Spleen (tissue), 11 donors: ENCODE results near the gene SHISA6. TPM values are rescaled to one million over a fixed set of nuclear protein-coding genes. Genes with fewer than 3 reads are reported as not detected.

Experiments
- DNase-seq: peaks from one replicate; pipeline ENCODE4 v3.0.0-alpha.2; 2020
- H3K27ac ChIP-seq, 8 donors: fragments of 200-600 bp; sonication (generic) in 7 of 8; 1 replicate in 4 of 8; 2 replicates in 4 of 8; pipeline versions ENCODE4 v1.5.0 to v1.8.0; 2016 to 2021; ENCODE audit warnings: inconsistent platforms in 4 of 8, mild to moderate bottlenecking in 4 of 8, moderate library complexity in 1 of 8
- H3K27me3 ChIP-seq, 7 donors: fragments of 200-600 bp; sonication (generic) in 6 of 7; replicated peaks in 1 of 7; 1 replicate in 4 of 7; 2 replicates in 3 of 7; pipeline versions ENCODE4 v1.5.0 to v1.8.0; 2016 to 2021; ENCODE audit warnings: inconsistent platforms in 3 of 7, mild to moderate bottlenecking in 1 of 7
- H3K36me3 ChIP-seq, 6 donors: fragments of 200-600 bp; sonication (generic) in 5 of 6; 1 replicate in 4 of 6; 2 replicates in 2 of 6; pipeline versions ENCODE4 v1.5.0 to v1.8.0; 2016 to 2021; ENCODE audit warnings: inconsistent platforms in 2 of 6
- H3K4me1 ChIP-seq, 6 donors: fragments of 200-600 bp; sonication (generic) in 5 of 6; 1 replicate in 3 of 6; 2 replicates in 3 of 6; pipeline versions ENCODE4 v1.5.0 to v1.8.0; 2016 to 2021; ENCODE audit warnings: inconsistent platforms in 3 of 6
- H3K4me3 ChIP-seq, 8 donors: fragments of 200-600 bp; sonication (generic) in 7 of 8; 1 replicate in 4 of 8; 2 replicates in 4 of 8; pipeline versions ENCODE4 v1.5.0 to v1.8.0; 2016 to 2021; ENCODE audit warnings: inconsistent platforms in 4 of 8, mild to moderate bottlenecking in 4 of 8, moderate library complexity in 2 of 8
- H3K9me3 ChIP-seq, 8 donors: fragments of 200-600 bp; sonication (generic) in 7 of 8; 1 replicate in 4 of 8; 2 replicates in 4 of 8; pipeline versions ENCODE4 v1.5.0 to v1.8.0; 2016 to 2021; ENCODE audit warnings: inconsistent platforms in 4 of 8
- CTCF ChIP-seq, 11 experiments: fragments of 200-600 bp in 7 of 11; fragments of 450-650 bp in 4 of 11; sonication (generic) in 4 of 11; IDR thresholded peaks in 8 of 11; conservative IDR thresholded peaks in 3 of 11; 1 replicate in 7 of 11; 2 replicates in 4 of 11; pipeline versions ENCODE4 v1.4.0 to v1.8.0; 2016 to 2021; ENCODE audit warnings: antibody characterized with exemption in 11 of 11, inconsistent platforms in 4 of 11, mild to moderate bottlenecking in 1 of 11
- POLR2A ChIP-seq, 3 donors: fragments of 450-650 bp; IDR thresholded peaks; one replicate each; pipeline ENCODE4 v1.5.1; 2017; ENCODE audit warnings: antibody characterized with exemption in 3 of 3, mild to moderate bottlenecking in 1 of 3
- POLR2AphosphoS5 ChIP-seq, 3 donors: sonication (generic); formaldehyde crosslinking; IDR thresholded peaks; one replicate each; pipeline ENCODE4 v1.5.1; 2017; ENCODE audit warnings: antibody characterized with exemption in 3 of 3
- WGBS, 5 donors: extraction: QIAGEN DNeasy Blood & Tissue Kit in 3 of 5; methylation state at CpG; one replicate each; pipeline versions ENCODE4 v1.1.5 to v1.1.7; 2013 to 2018; 5-methylcytosine and 5-hydroxymethylcytosine counted together
- intact Hi-C: fragments of 100-400 bp; cut with DNase I; formaldehyde crosslinking; loops from one replicate; pipeline ENCODE4 v1.15.0; 2023; ENCODE audit warnings: low total_unique reads
- polyA plus RNA-seq, 3 donors: library from polyadenylated mRNA; stranded (reverse); fragments of 200-250 nt; gene quantifications; one replicate each; pipeline ENCODE4 v1.2.1, GENCODE V29; 2013
- total RNA-seq, 7 donors: library from RNA; depleted of rRNA in 3 of 7; stranded (reverse); fragments of >200 nt in 3 of 7; fragmentation: NEBNext Ultra II Directional in 4 of 7; extraction: Animal tissue kit (Norgen Biotek cat#: 25700) in 4 of 7; gene quantifications; one replicate each; pipeline versions ENCODE4 v1.1.0 to v1.2.1, GENCODE V29; 2016 to 2021
- donor health status: healthy with polysubstance abuse.
- donor health status: DM: no; HTN: no; CAD: no; lungs with moderate emphysema.
- donor health status: DM: no; HTN: no; CAD: no.
- donor health status: Bipolar disorder and iron deficiency.
- donor health status: healthy.
- donor health status: DM: no; HTN: no; CAD: no.
- donor health status: DM: yes; HTN: yes; CAD: no.

SHISA6 gene
- total and polyA plus RNA-seq, 10 donors, result under 0.01 to 0.35 (median 0.10) TPM; not detected in 3

- H3K27ac ChIP-seq, result no peak overlapping the region
- no peaks in the 10 kb centered on the region for H3K4me1 ChIP-seq
- no peak overlapping the region for H3K4me3 ChIP-seq
- no peaks in the 10 kb centered on the region for H3K36me3 ChIP-seq
- no peak for TF ChIP-seq POLR2A (IDR thresholded peaks at IDR 0.05)
- TF ChIP-seq CTCF (IDR thresholded peaks at IDR 0.05 in 8 of 11, conservative IDR thresholded peaks at IDR 0.05 in 3 of 11), result no peak
- no peak for TF ChIP-seq POLR2AphosphoS5 (IDR thresholded peaks at IDR 0.05)
- 48 to 64% (median 55%) methylated on average over 15 of the region's 15 CpGs for WGBS, 5 donors
- H3K27me3 ChIP-seq, result peaks cover 0 to 2% (median 0%) of the 10 kb centered on the region in 7 donors
- DNase-seq, result no peak
- H3K9me3 ChIP-seq, result peaks cover 0 to 52% (median 18%) of the 10 kb centered on the region in 8 donors
- intact Hi-C loops, result no loop called here
Observed at GRCh38 chr17:11278186-11278991, 37.4 kb downstream of the SHISA6 start.

- no peak overlapping the region for H3K27ac ChIP-seq
- intact Hi-C loops, result no loop called here
- no peak overlapping the region for H3K4me3 ChIP-seq
- no peaks in the 10 kb centered on the region for H3K36me3 ChIP-seq
- H3K27me3 ChIP-seq, result no peaks in the 10 kb centered on the region
- TF ChIP-seq POLR2AphosphoS5 (IDR thresholded peaks at IDR 0.05), result no peak
- TF ChIP-seq CTCF (IDR thresholded peaks at IDR 0.05 in 8 of 11, conservative IDR thresholded peaks at IDR 0.05 in 3 of 11), result no peak
- TF ChIP-seq POLR2A (IDR thresholded peaks at IDR 0.05), result no peak
- peaks cover 0 to 55% (median 18%) of the 10 kb centered on the region in 8 donors for H3K9me3 ChIP-seq
- H3K4me1 ChIP-seq, result no peaks in the 10 kb centered on the region
- no peak for DNase-seq
- 37 to 64% (median 53%) methylated on average over 3 of the region's 3 CpGs for WGBS, 5 donors
Observed at GRCh38 chr17:11278992-11279270, 37.9 kb downstream of the SHISA6 start.

GRCh38 chr17:11279776-11280344 is 38.8 kb downstream of the SHISA6 start:
- H3K27ac ChIP-seq, result no peak overlapping the region
- intact Hi-C loops, result no loop called here
- no peak overlapping the region for H3K4me3 ChIP-seq
- 62 to 74% (median 72%) methylated on average over 6 of the region's 6 CpGs for WGBS, 5 donors
- no peak for DNase-seq
- no peaks in the 10 kb centered on the region for H3K36me3 ChIP-seq
- H3K27me3 ChIP-seq, result no peaks in the 10 kb centered on the region
- no peaks in the 10 kb centered on the region for H3K4me1 ChIP-seq
- peaks cover 0 to 52% (median 24%) of the 10 kb centered on the region in 8 donors for H3K9me3 ChIP-seq
- no peak for TF ChIP-seq POLR2AphosphoS5 (IDR thresholded peaks at IDR 0.05)

- no peaks in the 10 kb centered on the region for H3K4me1 ChIP-seq
- DNase-seq, result no peak
- H3K4me3 ChIP-seq, result no peak overlapping the region
- H3K27ac ChIP-seq, result no peak overlapping the region
- intact Hi-C loops, result no loop called here
- no peaks in the 10 kb centered on the region for H3K27me3 ChIP-seq
- H3K36me3 ChIP-seq, result no peaks in the 10 kb centered on the region
- WGBS, 5 donors, result 88 to 93% (median 89%) methylated on average over 2 of the region's 2 CpGs
- peaks cover 0 to 42% (median 24%) of the 10 kb centered on the region in 8 donors for H3K9me3 ChIP-seq
- TF ChIP-seq POLR2AphosphoS5 (IDR thresholded peaks at IDR 0.05), result no peak
- TF ChIP-seq POLR2A (IDR thresholded peaks at IDR 0.05), result no peak
- no peak for TF ChIP-seq CTCF (IDR thresholded peaks at IDR 0.05 in 8 of 11, conservative IDR thresholded peaks at IDR 0.05 in 3 of 11)
Observed at GRCh38 chr17:11282586-11282985, 41.6 kb downstream of the SHISA6 start.
